Measurements from ENCODE around the gene PRDM16. TPM values are rescaled to one million over a fixed set of nuclear protein-coding genes. Genes with fewer than 3 reads are reported as not detected.
A peak's percentile ranks its signal among the peaks of the same experiment; 100 is the strongest.

Gene PRDM16
- polyA plus RNA-seq, 2 donors, result 0.15 to 0.28 TPM

GRCh38 chr1:3170561-3171453 is 101.8 kb downstream of the PRDM16 start:
- Histone ChIP-seq H3K36me3 (ENCODE audit: control insufficient read depth in 2 of 2, insufficient read depth in 2 of 2, low read length in 1 of 2) (no peaks in the 10 kb centered on the region), H3K9me3 (ENCODE audit: control insufficient read depth in 2 of 2, insufficient read depth in 1 of 2, low read depth in 1 of 2, low read length in 1 of 2) (no peaks in the 10 kb centered on the region), H3K4me3 (ENCODE audit: low read depth in 1 of 2, low read length in 2 of 2) (peak overlapping the region in 1 of 2 donors; percentile 4), H3K4me1 (ENCODE audit: control insufficient read depth in 2 of 2, insufficient read depth in 2 of 2, low read length in 1 of 2) (peaks cover 0 to 18% of the 10 kb centered on the region in 2 donors), H3K27me3 (ENCODE audit: control insufficient read depth in 1 of 2, insufficient read depth in 2 of 2, low read length in 2 of 2) (no peaks in the 10 kb centered on the region), H3K27ac (ENCODE audit: low read depth in 2 of 2, low read length in 1 of 2) (peak overlapping the region; percentile 52 to 68)
- WGBS, 2 donors, result 3% methylated on average over 40 of the region's 40 CpGs

- WGBS, 2 donors, result 89% methylated on average over 19 of the region's 19 CpGs
- Histone ChIP-seq H3K9me3 (ENCODE audit: control insufficient read depth in 2 of 2, insufficient read depth in 1 of 2, low read depth in 1 of 2, low read length in 1 of 2) (no peaks in the 10 kb centered on the region), H3K36me3 (ENCODE audit: control insufficient read depth in 2 of 2, insufficient read depth in 2 of 2, low read length in 1 of 2) (no peaks in the 10 kb centered on the region), H3K4me1 (ENCODE audit: control insufficient read depth in 2 of 2, insufficient read depth in 2 of 2, low read length in 1 of 2) (peaks cover 0 to 18% of the 10 kb centered on the region in 2 donors), H3K27me3 (ENCODE audit: control insufficient read depth in 1 of 2, insufficient read depth in 2 of 2, low read length in 2 of 2) (no peaks in the 10 kb centered on the region), H3K27ac (ENCODE audit: low read depth in 2 of 2, low read length in 1 of 2) (no peak overlapping the region), H3K4me3 (ENCODE audit: low read depth in 1 of 2, low read length in 2 of 2) (no peak overlapping the region)
These were observed 102.8 kb downstream of the PRDM16 start for GRCh38 chr1:3171761-3172160.

GRCh38 chr1:3172431-3173380 is 103.7 kb downstream of the PRDM16 start:
- no peak overlapping the region for H3K4me3 ChIP-seq (ENCODE audit: low read depth in 1 of 2, low read length in 2 of 2)
- H3K4me1 ChIP-seq (ENCODE audit: control insufficient read depth in 2 of 2, insufficient read depth in 2 of 2, low read length in 1 of 2), result peaks cover 0 to 18% of the 10 kb centered on the region in 2 donors
- no peaks in the 10 kb centered on the region for H3K27me3 ChIP-seq (ENCODE audit: control insufficient read depth in 1 of 2, insufficient read depth in 2 of 2, low read length in 2 of 2)
- H3K27ac ChIP-seq (ENCODE audit: low read depth in 2 of 2, low read length in 1 of 2), result no peak overlapping the region
- 79 to 80% methylated on average over 34 of the region's 34 CpGs for WGBS, 2 donors
- H3K9me3 ChIP-seq (ENCODE audit: control insufficient read depth in 2 of 2, insufficient read depth in 1 of 2, low read depth in 1 of 2, low read length in 1 of 2), result no peaks in the 10 kb centered on the region
- H3K36me3 ChIP-seq (ENCODE audit: control insufficient read depth in 2 of 2, insufficient read depth in 2 of 2, low read length in 1 of 2), result no peaks in the 10 kb centered on the region

- no peak overlapping the region for H3K4me3 ChIP-seq (ENCODE audit: low read depth in 1 of 2, low read length in 2 of 2)
- H3K9me3 ChIP-seq (ENCODE audit: control insufficient read depth in 2 of 2, insufficient read depth in 1 of 2, low read depth in 1 of 2, low read length in 1 of 2), result no peaks in the 10 kb centered on the region
- H3K4me1 ChIP-seq (ENCODE audit: control insufficient read depth in 2 of 2, insufficient read depth in 2 of 2, low read length in 1 of 2), result peaks cover 0 to 18% of the 10 kb centered on the region in 2 donors
- no peaks in the 10 kb centered on the region for H3K36me3 ChIP-seq (ENCODE audit: control insufficient read depth in 2 of 2, insufficient read depth in 2 of 2, low read length in 1 of 2)
- no peak overlapping the region for H3K27ac ChIP-seq (ENCODE audit: low read depth in 2 of 2, low read length in 1 of 2)
- WGBS, 2 donors, result 85 to 86% methylated on average over 30 of the region's 30 CpGs
- H3K27me3 ChIP-seq (ENCODE audit: control insufficient read depth in 1 of 2, insufficient read depth in 2 of 2, low read length in 2 of 2), result no peaks in the 10 kb centered on the region
These were observed 104.5 kb downstream of the PRDM16 start for GRCh38 chr1:3173381-3173980.

- Histone ChIP-seq H3K4me3 (ENCODE audit: low read depth in 1 of 2, low read length in 2 of 2) (no peak overlapping the region), H3K9me3 (ENCODE audit: control insufficient read depth in 2 of 2, insufficient read depth in 1 of 2, low read depth in 1 of 2, low read length in 1 of 2) (no peaks in the 10 kb centered on the region), H3K4me1 (ENCODE audit: control insufficient read depth in 2 of 2, insufficient read depth in 2 of 2, low read length in 1 of 2) (peaks cover 0 to 18% of the 10 kb centered on the region in 2 donors), H3K27me3 (ENCODE audit: control insufficient read depth in 1 of 2, insufficient read depth in 2 of 2, low read length in 2 of 2) (no peaks in the 10 kb centered on the region), H3K36me3 (ENCODE audit: control insufficient read depth in 2 of 2, insufficient read depth in 2 of 2, low read length in 1 of 2) (no peaks in the 10 kb centered on the region), H3K27ac (ENCODE audit: low read depth in 2 of 2, low read length in 1 of 2) (no peak overlapping the region)
- WGBS, 2 donors, result 25 to 45% methylated on average over 22 of the region's 22 CpGs
These were observed 105.7 kb downstream of the PRDM16 start for GRCh38 chr1:3174487-3175247.

GRCh38 chr1:3175486-3175885 is 106.5 kb downstream of the PRDM16 start:
- Histone ChIP-seq H3K27ac (ENCODE audit: low read depth in 2 of 2, low read length in 1 of 2) (no peak overlapping the region), H3K4me3 (ENCODE audit: low read depth in 1 of 2, low read length in 2 of 2) (no peak overlapping the region), H3K36me3 (ENCODE audit: control insufficient read depth in 2 of 2, insufficient read depth in 2 of 2, low read length in 1 of 2) (no peaks in the 10 kb centered on the region), H3K9me3 (ENCODE audit: control insufficient read depth in 2 of 2, insufficient read depth in 1 of 2, low read depth in 1 of 2, low read length in 1 of 2) (no peaks in the 10 kb centered on the region), H3K4me1 (ENCODE audit: control insufficient read depth in 2 of 2, insufficient read depth in 2 of 2, low read length in 1 of 2) (peaks cover 0 to 13% of the 10 kb centered on the region in 2 donors), H3K27me3 (ENCODE audit: control insufficient read depth in 1 of 2, insufficient read depth in 2 of 2, low read length in 2 of 2) (no peaks in the 10 kb centered on the region)
- 83 to 89% methylated on average over 8 of the region's 8 CpGs for WGBS, 2 donors

- Histone ChIP-seq H3K9me3 (ENCODE audit: control insufficient read depth in 2 of 2, insufficient read depth in 1 of 2, low read depth in 1 of 2, low read length in 1 of 2) (peaks cover 0 to 2% of the 10 kb centered on the region in 2 donors), H3K4me1 (ENCODE audit: control insufficient read depth in 2 of 2, insufficient read depth in 2 of 2, low read length in 1 of 2) (peaks cover 0 to 9% of the 10 kb centered on the region in 2 donors), H3K4me3 (ENCODE audit: low read depth in 1 of 2, low read length in 2 of 2) (no peak overlapping the region), H3K27ac (ENCODE audit: low read depth in 2 of 2, low read length in 1 of 2) (no peak overlapping the region), H3K36me3 (ENCODE audit: control insufficient read depth in 2 of 2, insufficient read depth in 2 of 2, low read length in 1 of 2) (no peaks in the 10 kb centered on the region), H3K27me3 (ENCODE audit: control insufficient read depth in 1 of 2, insufficient read depth in 2 of 2, low read length in 2 of 2) (no peaks in the 10 kb centered on the region)
These were observed 107.0 kb downstream of the PRDM16 start for GRCh38 chr1:3176028-3176427.

- WGBS, 2 donors, result 82 to 91% methylated on average over 2 of the region's 2 CpGs
- H3K4me1 ChIP-seq (ENCODE audit: control insufficient read depth in 2 of 2, insufficient read depth in 2 of 2, low read length in 1 of 2), result peaks cover 0 to 1% of the 10 kb centered on the region in 2 donors
- peaks cover 0 to 10% of the 10 kb centered on the region in 2 donors for H3K9me3 ChIP-seq (ENCODE audit: control insufficient read depth in 2 of 2, insufficient read depth in 1 of 2, low read depth in 1 of 2, low read length in 1 of 2)
- no peaks in the 10 kb centered on the region for H3K36me3 ChIP-seq (ENCODE audit: control insufficient read depth in 2 of 2, insufficient read depth in 2 of 2, low read length in 1 of 2)
- H3K27me3 ChIP-seq (ENCODE audit: control insufficient read depth in 1 of 2, insufficient read depth in 2 of 2, low read length in 2 of 2), result no peaks in the 10 kb centered on the region
- no peak overlapping the region for H3K4me3 ChIP-seq (ENCODE audit: low read depth in 1 of 2, low read length in 2 of 2)
- H3K27ac ChIP-seq (ENCODE audit: low read depth in 2 of 2, low read length in 1 of 2), result no peak overlapping the region
These were observed 107.8 kb downstream of the PRDM16 start for GRCh38 chr1:3176820-3177219.

GRCh38 chr1:3178279-3178678 is 109.3 kb downstream of the PRDM16 start:
- Histone ChIP-seq H3K27ac (ENCODE audit: low read depth in 2 of 2, low read length in 1 of 2) (no peak overlapping the region), H3K9me3 (ENCODE audit: control insufficient read depth in 2 of 2, insufficient read depth in 1 of 2, low read depth in 1 of 2, low read length in 1 of 2) (peaks cover 0 to 12% of the 10 kb centered on the region in 2 donors), H3K27me3 (ENCODE audit: control insufficient read depth in 1 of 2, insufficient read depth in 2 of 2, low read length in 2 of 2) (no peaks in the 10 kb centered on the region), H3K36me3 (ENCODE audit: control insufficient read depth in 2 of 2, insufficient read depth in 2 of 2, low read length in 1 of 2) (no peaks in the 10 kb centered on the region), H3K4me3 (ENCODE audit: low read depth in 1 of 2, low read length in 2 of 2) (no peak overlapping the region), H3K4me1 (ENCODE audit: control insufficient read depth in 2 of 2, insufficient read depth in 2 of 2, low read length in 1 of 2) (peaks cover 0 to 1% of the 10 kb centered on the region in 2 donors)
- 74 to 85% methylated on average over 16 of the region's 16 CpGs for WGBS, 2 donors

Data from esophagus (tissue), 2 donors.